AG09309 (cell line): Measurements from ENCODE around the gene MCC.

ENCODE experiments used
- DNase-seq: peaks from one replicate; pipeline ENCODE4 v3.0.0-alpha.2; 2010; ENCODE audit warnings: low read depth
- H3K4me3 ChIP-seq: 2 replicates; pipeline ENCODE4 v1.5.1; 2011; ENCODE audit warnings: mild to moderate bottlenecking, low read depth, low read length, moderate library complexity; ENCODE audit not compliant: control insufficient read depth
- CTCF ChIP-seq: IDR thresholded peaks from 2 replicates; pipeline ENCODE4 v1.5.1; 2011; ENCODE audit warnings: mild to moderate bottlenecking, low read depth, low read length, inconsistent platforms; ENCODE audit not compliant: insufficient read depth, control insufficient read depth; ENCODE audit errors: missing control alignments

MCC gene

GRCh38 chr5:113022661-113023060 is 465.6 kb downstream of the MCC start:
- no peak for DNase-seq
- H3K4me3 ChIP-seq = no peak overlapping the region
- no peak for TF ChIP-seq CTCF

GRCh38 chr5:113020461-113021273 is 467.6 kb downstream of the MCC start:
- DNase-seq = no peak
- TF ChIP-seq CTCF = no peak
- no peak overlapping the region for H3K4me3 ChIP-seq

GRCh38 chr5:113017881-113018635 is 470.2 kb downstream of the MCC start:
- no peak for DNase-seq
- H3K4me3 ChIP-seq = no peak overlapping the region
- no peak for TF ChIP-seq CTCF

GRCh38 chr5:113005454-113005853 is 482.8 kb downstream of the MCC start:
- no peak overlapping the region for H3K4me3 ChIP-seq
- DNase-seq = peak; percentile 16
- TF ChIP-seq CTCF = no peak

GRCh38 chr5:113003763-113004162 is 484.5 kb downstream of the MCC start:
- no peak for DNase-seq
- H3K4me3 ChIP-seq = no peak overlapping the region
- TF ChIP-seq CTCF = no peak

GRCh38 chr5:113002423-113002822 is 485.8 kb downstream of the MCC start:
- no peak for DNase-seq
- no peak for TF ChIP-seq CTCF
- no peak overlapping the region for H3K4me3 ChIP-seq
